HUES64 (cell line): Measurements from ENCODE around the gene UMODL1.

ENCODE experiments used
- H3K27ac ChIP-seq: 2 replicates; pipeline ENCODE4 v1.7.0; 2013; ENCODE audit warnings: low read depth, low read length, inconsistent platforms
- H3K27me3 ChIP-seq: 2 replicates; pipeline ENCODE4 v1.6.1; 2013; ENCODE audit warnings: mild to moderate bottlenecking, low read length; ENCODE audit not compliant: insufficient read depth
- H3K36me3 ChIP-seq: 2 replicates; pipeline ENCODE4 v1.6.1; 2013; ENCODE audit warnings: mild to moderate bottlenecking, low read length; ENCODE audit not compliant: insufficient read depth
- H3K4me1 ChIP-seq: 2 replicates; pipeline ENCODE4 v1.6.1; 2013; ENCODE audit warnings: mild to moderate bottlenecking, low read length, moderate library complexity; ENCODE audit not compliant: insufficient read depth
- H3K4me3 ChIP-seq: 2 replicates; pipeline ENCODE4 v1.5.1; 2013; ENCODE audit warnings: mild to moderate bottlenecking, low read length, moderate library complexity
- H3K9ac ChIP-seq: 2 replicates; pipeline ENCODE4 v1.6.1; 2013; ENCODE audit warnings: mild to moderate bottlenecking, low read depth, low read length
- H3K9me3 ChIP-seq: 2 replicates; pipeline ENCODE4 v1.6.1; 2013; ENCODE audit warnings: low read depth, low read length; ENCODE audit not compliant: insufficient read depth
- WGBS: fragments of 150-250, 120-280 bp; methylation state at CpG from one replicate; pipeline ENCODE4 v1.1.7; 2013; ENCODE audit warnings: missing lambda C conversion rate; 5-methylcytosine and 5-hydroxymethylcytosine counted together

Gene UMODL1

DNA sequence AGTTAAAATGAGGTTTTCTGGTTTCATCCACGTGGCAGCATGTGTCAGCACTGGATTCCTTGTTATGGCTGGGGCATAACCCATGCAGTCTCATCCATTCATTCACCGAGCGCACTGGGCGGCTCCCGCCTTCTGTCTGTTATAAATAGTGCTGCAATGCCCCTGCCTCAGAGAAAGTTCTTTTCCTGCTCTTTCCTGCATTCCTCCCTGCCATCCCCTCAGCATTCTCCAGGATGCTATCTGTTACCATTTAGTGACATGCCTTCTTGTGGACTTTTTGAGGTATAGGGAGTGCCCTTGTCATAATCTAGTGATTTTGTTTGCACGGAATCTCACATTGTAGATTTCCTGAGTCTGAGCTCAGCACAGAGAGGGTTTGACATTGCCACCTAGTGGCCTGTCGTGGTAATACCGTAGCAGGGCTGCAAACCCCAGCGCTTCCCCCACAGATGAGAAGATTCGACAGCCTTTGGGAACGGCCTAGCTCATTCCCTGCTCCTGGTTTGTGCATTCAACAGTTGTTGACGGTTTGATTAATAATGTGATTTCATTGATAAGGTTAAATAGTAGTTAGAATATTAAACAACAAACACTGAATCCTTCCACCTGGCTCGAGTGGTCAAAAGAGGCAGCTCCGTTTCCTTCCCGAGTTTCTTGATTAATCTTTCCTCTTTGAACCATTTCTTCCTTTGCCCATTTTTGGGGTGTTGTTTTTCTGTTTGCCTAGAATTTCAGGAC, 46.3 kb downstream of the UMODL1 start:
- Histone ChIP-seq H3K4me1 (peaks cover 18% of the 10 kb centered on the region; the same call in 1 of the 2 replicates), H3K9me3 (no peaks in the 10 kb centered on the region), H3K27me3 (0 out of 2 replicates have a peak, but pooled peaks cover 7% of the 10 kb centered on the region), H3K27ac (no peak overlapping the region), H3K9ac (no peak overlapping the region), H3K36me3 (no peaks in the 10 kb centered on the region), H3K4me3 (no peak overlapping the region)
- WGBS, result 39% methylated on average over 11 of the region's 15 CpGs

DNA sequence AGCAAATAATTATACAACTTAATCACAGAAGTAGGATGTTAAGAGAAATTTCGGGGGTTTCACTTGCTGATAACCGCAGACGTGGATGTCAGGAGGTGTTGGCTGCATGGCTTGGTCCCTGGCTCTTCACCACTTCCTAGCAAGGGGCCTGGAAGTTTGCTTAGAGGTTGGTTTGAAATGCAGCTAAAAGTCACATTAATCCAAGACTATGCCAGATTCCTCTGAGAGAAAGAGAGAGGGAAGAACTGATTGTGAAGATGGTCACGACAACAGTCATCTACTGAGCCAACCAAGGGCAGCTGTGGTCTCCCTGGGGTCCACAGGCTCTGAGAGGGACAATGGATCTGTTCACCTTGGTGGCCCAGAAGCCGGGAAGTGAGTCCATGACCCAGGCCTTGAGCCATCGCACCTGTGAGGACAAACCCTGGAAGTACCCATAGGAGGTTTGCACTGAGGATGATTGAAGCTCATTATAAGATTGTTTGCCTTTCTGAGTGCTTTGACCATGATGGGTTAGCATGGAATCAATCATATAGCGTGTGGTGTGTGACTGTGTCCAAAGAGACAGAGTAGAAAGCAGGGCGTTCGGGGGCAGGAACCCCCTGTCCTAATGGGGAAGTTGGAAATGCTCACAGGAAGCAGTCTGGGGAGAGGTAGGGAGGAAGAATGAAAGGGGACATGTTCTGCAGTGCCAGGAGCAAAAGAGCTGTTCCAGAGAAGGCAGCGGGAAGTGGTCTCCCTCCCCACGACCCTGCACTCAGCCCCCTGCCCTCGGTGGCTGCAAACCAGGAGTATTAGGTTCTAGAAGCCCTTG, 47.1 kb downstream of the UMODL1 start:
- H3K4me3 ChIP-seq, result no peak overlapping the region
- no peaks in the 10 kb centered on the region for H3K9me3 ChIP-seq
- 0 out of 2 replicates have a peak, but pooled peaks cover 7% of the 10 kb centered on the region for H3K27me3 ChIP-seq
- H3K36me3 ChIP-seq, result no peaks in the 10 kb centered on the region
- H3K4me1 ChIP-seq, result peaks cover 18% of the 10 kb centered on the region; the same call in 1 of the 2 replicates
- no peak overlapping the region for H3K27ac ChIP-seq
- 89% methylated on average over 12 of the region's 12 CpGs for WGBS
- H3K9ac ChIP-seq, result no peak overlapping the region

DNA sequence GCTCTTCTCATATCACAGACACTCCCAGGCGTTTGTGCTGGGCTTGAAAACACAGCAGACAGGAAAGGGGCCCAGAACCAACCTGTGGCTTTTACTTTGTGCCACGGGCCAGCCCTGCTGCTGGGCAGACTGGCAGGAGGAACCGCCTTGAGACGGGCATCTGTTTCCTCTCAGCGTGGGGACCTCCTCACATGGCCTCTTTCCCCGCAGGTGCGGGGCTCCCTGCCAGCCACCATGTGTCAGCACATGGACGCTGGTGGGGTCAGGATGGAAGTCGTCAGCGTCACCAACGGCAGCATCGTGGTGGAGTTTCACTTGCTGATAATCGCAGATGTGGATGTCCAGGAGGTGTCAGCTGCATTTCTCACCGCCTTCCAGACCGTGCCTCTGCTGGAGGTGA, 47.8 kb downstream of the UMODL1 start:
- 91% methylated on average over 15 of the region's 15 CpGs for WGBS
- Histone ChIP-seq H3K9ac (no peak overlapping the region), H3K4me3 (no peak overlapping the region), H3K27me3 (0 out of 2 replicates have a peak, but pooled peaks cover 7% of the 10 kb centered on the region), H3K36me3 (no peaks in the 10 kb centered on the region), H3K9me3 (no peaks in the 10 kb centered on the region), H3K4me1 (peaks cover 18% of the 10 kb centered on the region; the same call in 1 of the 2 replicates), H3K27ac (no peak overlapping the region)

DNA sequence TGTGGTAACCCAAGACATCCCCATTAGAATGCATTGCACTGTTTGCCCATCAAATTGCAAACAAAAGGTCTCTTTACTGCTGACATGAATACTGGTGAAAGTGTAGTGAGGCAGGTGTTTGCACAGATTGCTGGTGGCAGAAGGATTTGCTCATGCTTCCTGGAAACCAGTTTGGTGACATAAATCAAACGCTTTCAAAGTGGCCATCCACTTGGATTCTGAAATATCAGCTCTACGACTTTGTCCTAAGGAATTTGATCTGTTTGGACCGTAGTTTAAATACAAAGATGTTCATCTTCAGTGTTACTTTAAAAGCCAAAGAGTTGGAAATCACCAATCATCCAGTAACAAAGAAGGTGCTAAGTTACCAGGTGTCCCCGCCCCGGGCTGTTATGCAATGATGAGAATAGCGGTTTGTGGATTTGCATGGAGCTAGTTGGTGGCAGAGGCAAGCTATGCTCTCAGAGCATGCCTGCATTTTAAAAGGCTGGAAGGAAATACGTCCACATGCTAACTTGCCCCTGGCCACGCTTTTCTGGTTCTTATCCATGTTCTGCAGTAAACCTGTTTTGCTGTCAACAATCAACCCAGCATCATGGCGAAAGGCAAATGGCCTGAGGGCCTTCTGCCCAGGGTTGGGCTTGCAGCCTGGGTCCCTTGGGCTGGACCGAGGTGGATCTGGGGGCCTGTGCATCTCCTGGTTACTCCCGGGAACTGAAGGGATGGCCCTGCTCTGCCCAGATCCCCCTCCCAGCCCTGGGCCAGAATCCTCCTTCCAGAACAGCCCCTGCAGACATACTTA, 49.2 kb downstream of the UMODL1 start:
- Histone ChIP-seq H3K36me3 (no peaks in the 10 kb centered on the region), H3K4me1 (peaks cover 18% of the 10 kb centered on the region; the same call in 1 of the 2 replicates), H3K9ac (no peak overlapping the region), H3K4me3 (no peak overlapping the region), H3K27ac (no peak overlapping the region), H3K27me3 (0 out of 2 replicates have a peak, but pooled peaks cover 7% of the 10 kb centered on the region), H3K9me3 (no peaks in the 10 kb centered on the region)
- 45% methylated on average over 11 of the region's 11 CpGs for WGBS

DNA sequence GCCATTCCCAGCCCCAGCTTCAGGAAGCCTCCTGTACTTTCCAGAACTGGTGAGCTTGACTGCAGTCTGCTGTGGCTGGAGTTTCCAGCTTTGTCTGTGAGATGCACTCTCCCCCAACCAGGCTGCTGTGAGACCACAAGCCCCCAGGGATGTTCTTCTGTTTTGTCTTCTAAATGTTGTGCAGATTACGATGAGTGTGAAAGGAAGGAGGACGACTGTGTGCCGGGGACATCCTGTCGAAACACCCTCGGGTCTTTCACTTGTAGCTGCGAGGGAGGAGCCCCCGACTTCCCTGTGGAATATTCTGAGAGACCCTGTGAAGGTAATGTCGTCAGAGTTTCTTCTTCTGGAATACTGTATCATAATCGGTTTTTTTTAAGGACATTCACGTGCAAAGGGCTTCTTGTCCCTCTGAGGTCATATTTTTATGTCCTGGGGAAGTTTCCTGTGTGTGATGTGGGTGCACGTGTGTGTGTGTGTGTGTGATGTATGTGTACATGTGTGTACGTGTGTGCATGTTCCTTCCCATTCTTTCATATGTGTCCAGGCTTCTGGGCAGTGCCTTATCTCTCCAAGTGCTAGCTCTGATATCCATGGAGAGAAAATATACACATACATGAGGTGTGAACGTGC, 49.9 kb downstream of the UMODL1 start:
- Histone ChIP-seq H3K9ac (no peak overlapping the region), H3K4me1 (peaks cover 18% of the 10 kb centered on the region; the same call in 1 of the 2 replicates), H3K27ac (no peak overlapping the region), H3K27me3 (0 out of 2 replicates have a peak, but pooled peaks cover 7% of the 10 kb centered on the region), H3K36me3 (no peaks in the 10 kb centered on the region), H3K4me3 (no peak overlapping the region), H3K9me3 (no peaks in the 10 kb centered on the region)
- WGBS, result 60% methylated on average over 12 of the region's 13 CpGs

DNA sequence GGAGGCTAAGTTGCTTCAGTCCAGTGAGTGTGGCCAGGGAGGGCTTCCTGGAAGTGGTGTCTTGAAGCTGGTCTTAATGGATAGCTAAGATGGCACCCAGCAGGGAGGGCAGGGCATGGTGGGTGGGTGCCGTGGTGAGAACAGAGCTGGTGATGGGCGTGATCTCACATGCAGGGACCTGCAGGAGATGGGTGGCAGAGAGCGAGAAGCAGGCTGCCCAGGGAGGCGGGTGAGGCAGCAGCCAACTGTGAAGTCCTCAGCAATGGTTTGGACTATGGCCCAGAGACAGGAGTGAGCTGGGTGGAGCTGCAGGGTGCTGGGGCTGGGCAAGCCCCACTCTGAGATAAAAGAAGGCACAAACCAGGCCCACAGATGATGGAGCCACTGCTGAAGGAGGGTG, 50.7 kb downstream of the UMODL1 start:
- Histone ChIP-seq H3K9ac (no peak overlapping the region), H3K27ac (no peak overlapping the region), H3K27me3 (0 out of 2 replicates have a peak, but pooled peaks cover 7% of the 10 kb centered on the region), H3K4me1 (peaks cover 18% of the 10 kb centered on the region; the same call in 1 of the 2 replicates), H3K36me3 (no peaks in the 10 kb centered on the region), H3K4me3 (no peak overlapping the region), H3K9me3 (no peaks in the 10 kb centered on the region)
- WGBS, result 89% methylated on average over 4 of the region's 4 CpGs

DNA sequence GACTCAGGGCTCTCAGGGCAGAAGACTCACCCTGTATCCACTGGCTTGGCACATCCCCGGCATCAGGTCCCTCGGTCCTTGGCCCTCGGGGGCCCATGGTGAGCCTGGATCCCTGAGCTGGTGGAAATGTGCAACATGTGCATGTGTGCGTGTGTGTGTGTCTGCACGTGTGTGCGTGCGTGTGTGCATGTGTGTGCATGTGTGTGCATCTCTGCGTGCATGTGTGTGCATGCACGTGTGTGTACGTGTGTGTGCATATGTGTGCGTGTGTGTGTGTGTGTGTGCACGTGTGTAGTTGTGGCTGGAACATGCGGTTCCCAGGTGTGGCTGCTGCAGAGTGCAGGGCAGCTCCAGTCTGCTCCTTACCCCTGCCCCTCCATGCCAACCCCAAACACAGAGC, 51.3 kb downstream of the UMODL1 start:
- Histone ChIP-seq H3K36me3 (no peaks in the 10 kb centered on the region), H3K4me3 (no peak overlapping the region), H3K9me3 (no peaks in the 10 kb centered on the region), H3K27ac (no peak overlapping the region), H3K9ac (no peak overlapping the region), H3K4me1 (peaks cover 18% of the 10 kb centered on the region; the same call in 1 of the 2 replicates), H3K27me3 (0 out of 2 replicates have a peak, but pooled peaks cover 7% of the 10 kb centered on the region)
- 94% methylated on average over 13 of the region's 13 CpGs for WGBS

DNA sequence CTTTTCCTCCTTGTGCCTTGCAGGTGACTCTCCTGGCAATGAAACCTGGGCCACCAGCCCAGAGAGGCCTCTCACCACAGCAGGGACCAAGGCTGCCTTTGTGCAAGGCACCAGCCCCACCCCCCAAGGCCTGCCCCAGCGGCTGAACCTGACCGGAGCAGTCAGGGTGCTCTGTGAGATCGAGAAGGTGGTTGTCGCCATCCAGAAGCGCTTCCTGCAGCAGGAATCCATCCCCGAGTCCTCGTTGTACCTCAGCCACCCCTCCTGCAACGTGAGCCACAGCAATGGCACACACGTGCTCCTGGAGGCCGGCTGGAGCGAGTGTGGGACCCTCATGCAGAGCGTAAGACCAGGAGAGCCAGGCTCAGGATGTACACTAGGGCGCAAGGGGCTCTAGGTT, 51.7 kb downstream of the UMODL1 start:
- Histone ChIP-seq H3K9me3 (no peaks in the 10 kb centered on the region), H3K4me1 (peaks cover 18% of the 10 kb centered on the region; the same call in 1 of the 2 replicates), H3K9ac (no peak overlapping the region), H3K4me3 (no peak overlapping the region), H3K27ac (no peak overlapping the region), H3K36me3 (no peaks in the 10 kb centered on the region), H3K27me3 (0 out of 2 replicates have a peak, but pooled peaks cover 7% of the 10 kb centered on the region)
- WGBS, result 83% methylated on average over 13 of the region's 13 CpGs

DNA sequence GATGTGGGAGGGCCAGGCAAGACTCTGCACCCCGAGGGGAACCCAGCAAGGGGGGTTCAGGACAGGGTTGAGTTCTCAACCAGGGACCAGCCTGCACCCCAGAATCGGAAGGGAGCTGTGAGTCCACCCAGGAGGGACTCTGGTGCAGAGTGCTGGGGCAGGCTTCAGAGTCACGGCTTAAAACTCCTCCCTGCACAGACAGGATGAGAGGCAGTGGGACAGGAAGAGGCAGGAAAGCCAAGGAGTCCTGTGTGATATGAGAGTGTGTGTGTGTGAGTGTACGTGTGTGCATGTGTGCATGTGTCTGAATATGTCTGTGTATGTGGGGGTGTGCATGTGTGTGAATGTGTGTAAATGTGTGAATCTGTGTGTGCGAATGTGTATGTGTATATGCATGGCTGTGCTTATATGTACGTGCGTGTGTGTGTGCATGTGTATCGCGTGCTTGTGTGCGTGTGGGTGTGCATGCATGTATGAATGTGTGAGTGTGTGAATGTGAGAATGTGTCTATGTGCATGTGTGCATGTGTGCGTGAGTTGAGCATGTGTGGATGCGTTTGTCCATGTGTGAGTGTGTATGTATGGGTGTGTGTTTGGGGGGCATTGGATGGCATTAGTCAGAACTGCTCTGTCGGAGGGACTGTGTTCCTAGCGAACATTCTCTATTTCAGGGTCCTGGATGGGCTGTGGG, 52.2 kb downstream of the UMODL1 start:
- Histone ChIP-seq H3K27ac (no peak overlapping the region), H3K4me1 (peaks cover 18% of the 10 kb centered on the region; the same call in 1 of the 2 replicates), H3K4me3 (no peak overlapping the region), H3K27me3 (0 out of 2 replicates have a peak, but pooled peaks cover 7% of the 10 kb centered on the region), H3K9ac (no peak overlapping the region), H3K9me3 (no peaks in the 10 kb centered on the region), H3K36me3 (no peaks in the 10 kb centered on the region)
- 96% methylated on average over 14 of the region's 14 CpGs for WGBS

DNA sequence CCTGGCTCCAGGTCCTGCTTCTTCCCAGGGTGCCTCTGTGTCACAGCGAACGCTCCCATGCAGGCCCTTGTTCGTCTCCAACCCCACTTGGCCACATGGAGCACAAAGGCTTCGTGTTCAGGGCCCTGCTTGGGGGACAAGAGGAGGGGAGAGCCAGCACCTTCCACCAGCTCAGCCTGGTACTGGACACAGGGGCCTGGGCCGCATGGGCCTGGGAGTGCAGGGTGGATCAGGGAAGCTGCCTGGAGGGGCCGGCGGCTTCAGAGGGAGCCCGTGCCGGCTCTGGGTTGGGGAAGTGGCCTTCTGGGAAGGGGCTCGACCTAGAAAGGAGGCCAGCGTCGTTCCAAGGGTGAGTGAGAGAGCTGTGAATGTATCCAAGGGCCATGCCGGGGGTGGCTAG, 53.0 kb downstream of the UMODL1 start:
- no peak overlapping the region for H3K27ac ChIP-seq
- H3K4me1 ChIP-seq, result peaks cover 18% of the 10 kb centered on the region; the same call in 1 of the 2 replicates

More for the DNA sequence above, 53.0 kb downstream of the UMODL1 start:
- Histone ChIP-seq H3K9ac (no peak overlapping the region), H3K9me3 (no peaks in the 10 kb centered on the region), H3K4me3 (no peak overlapping the region), H3K36me3 (no peaks in the 10 kb centered on the region), H3K27me3 (0 out of 2 replicates have a peak, but pooled peaks cover 4% of the 10 kb centered on the region)
- 95% methylated on average over 13 of the region's 13 CpGs for WGBS
